D721Med (cell line): ENCODE results near the gene ZNF385B.

ENCODE experiments used
- DNase-seq: peaks from one replicate; pipeline ENCODE4 v3.0.0; 2011; ENCODE audit warnings: low spot score; ENCODE audit not compliant: insufficient read length
- FAIRE-seq: peaks from 2 replicates; lab custom pipeline; 2011; peaks lifted over from hg19 to GRCh38; lab: Jason Lieb, UNC
- CTCF ChIP-seq: IDR thresholded peaks from 2 replicates; pipeline ENCODE4 v1.5.1; 2012; ENCODE audit warnings: mild to moderate bottlenecking, control low read depth; ENCODE audit not compliant: insufficient read depth; ENCODE audit errors: missing control alignments

Gene ZNF385B

GRCh38 chr2:179842498-179843153, 18.8 kb downstream of the ZNF385B start:
- TF ChIP-seq CTCF: peak; percentile 55
- FAIRE-seq: peak; percentile 35
- no peak for DNase-seq

- TF ChIP-seq CTCF: no peak
- FAIRE-seq (no peak), DNase-seq (no peak)
These were observed 20.6 kb downstream of the ZNF385B start for GRCh38 chr2:179840840-179841239.

GRCh38 chr2:179837408-179837807, 24.0 kb downstream of the ZNF385B start:
- FAIRE-seq: no peak
- no peak for TF ChIP-seq CTCF
- DNase-seq: no peak

GRCh38 chr2:179830043-179830787, 31.2 kb downstream of the ZNF385B start:
- FAIRE-seq: peak; percentile 32
- DNase-seq: no peak
- no peak for TF ChIP-seq CTCF

DNA sequence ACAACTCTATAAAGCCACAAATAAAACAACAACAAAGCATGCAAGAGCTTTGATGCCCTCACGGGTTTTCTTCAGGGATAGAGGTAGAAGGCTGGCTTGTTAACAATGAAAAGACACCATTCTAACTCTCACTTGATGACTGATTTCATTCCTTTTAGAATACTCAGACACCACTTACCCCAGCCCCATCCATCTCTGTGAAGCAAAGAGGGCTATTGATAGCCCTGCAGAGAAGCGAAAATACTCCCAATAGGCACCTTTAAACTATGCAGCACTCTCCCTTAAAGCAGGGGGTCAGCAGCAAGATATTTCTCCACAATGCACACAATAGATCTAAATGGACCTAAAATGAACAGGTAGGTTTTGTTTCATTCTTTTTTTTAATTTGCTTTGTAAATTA, 35.1 kb downstream of the ZNF385B start:
- no peak for TF ChIP-seq CTCF
- FAIRE-seq (no peak), DNase-seq (no peak)

DNA sequence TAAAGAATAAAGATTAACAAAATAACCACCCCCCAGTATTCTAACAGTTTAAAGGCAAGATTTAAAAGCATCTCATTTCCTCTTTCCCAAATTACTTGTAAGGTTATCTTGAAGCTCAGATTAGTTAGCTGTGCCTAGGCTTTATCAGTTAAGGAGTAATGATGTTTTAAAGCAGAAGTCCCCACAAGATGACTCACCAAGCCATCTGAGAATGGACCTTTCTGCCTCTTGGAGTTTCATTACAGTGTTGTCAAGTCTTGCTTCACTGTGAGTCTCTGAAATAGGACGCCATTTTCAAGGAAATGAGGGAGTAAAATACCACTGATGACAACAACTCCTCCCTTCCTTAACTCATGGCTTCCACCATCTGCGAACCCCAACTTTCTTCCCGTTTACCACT, 35.9 kb downstream of the ZNF385B start:
- TF ChIP-seq CTCF: no peak
- no peak for DNase-seq
- FAIRE-seq: no peak

DNA sequence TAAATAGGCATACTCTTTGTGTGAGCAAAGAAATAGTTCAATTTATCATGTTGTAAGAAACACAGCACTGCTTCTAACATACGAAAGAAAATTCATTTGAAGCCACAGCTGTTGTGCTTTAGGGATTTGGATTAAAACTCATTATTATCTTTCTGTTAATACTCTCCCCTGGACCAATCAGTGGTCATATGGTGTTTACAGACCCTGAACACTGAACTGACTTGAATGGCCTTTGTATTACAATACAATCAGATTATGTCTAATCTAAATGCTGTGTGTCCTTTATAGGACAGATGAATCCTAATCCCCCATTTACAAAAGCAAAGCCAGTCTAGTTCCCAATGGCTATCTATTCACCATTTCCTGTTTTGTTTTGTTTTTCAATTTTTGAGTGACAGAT, 36.5 kb downstream of the ZNF385B start:
- no peak for DNase-seq
- FAIRE-seq: peak; percentile 99
- no peak for TF ChIP-seq CTCF
